Psoas muscle (tissue), 8 donors: ENCODE measurements around the gene KEL. TPM values are rescaled to one million over a fixed set of nuclear protein-coding genes. Genes with fewer than 3 reads are reported as not detected.

ENCODE experiments used
- ATAC-seq, 4 donors: fragments of 200-7000 bp; cut with Tn5 transposase; one replicate each; pipeline ENCODE4 v1.9.1; 2020; ENCODE audit warnings: moderate library complexity in 3 of 4, mild to moderate bottlenecking in 2 of 4
- DNase-seq, 2 donors: peaks; one replicate each; pipeline ENCODE4 v3.0.0-alpha.2; 2020
- H3K27ac ChIP-seq: fragments of 200-600 bp; one replicate; pipeline ENCODE4 v1.8.0; 2022
- H3K27me3 ChIP-seq, 3 donors: fragments of 200-600 bp in 1 of 3; one replicate each; pipeline versions ENCODE4 v1.6.1 to v1.8.0; 2013 to 2022; ENCODE audit warnings: low read length in 2 of 3, mild to moderate bottlenecking in 2 of 3, moderate library complexity in 1 of 3; ENCODE audit not compliant: insufficient read depth in 3 of 3
- H3K36me3 ChIP-seq, 2 donors: fragments of 200-600 bp in 1 of 2; one replicate each; pipeline versions ENCODE4 v1.6.1 to v1.8.0; 2013 to 2022; ENCODE audit warnings: low read depth in 1 of 2, mild to moderate bottlenecking in 1 of 2, moderate library complexity in 1 of 2; ENCODE audit not compliant: insufficient read depth in 1 of 2
- H3K4me1 ChIP-seq: fragments of 200-600 bp; one replicate; pipeline ENCODE4 v1.8.0; 2022
- H3K4me3 ChIP-seq: fragments of 200-600 bp; one replicate; pipeline ENCODE4 v1.8.0; 2022; ENCODE audit warnings: mild to moderate bottlenecking
- H3K9me3 ChIP-seq: fragments of 200-600 bp; one replicate; pipeline ENCODE4 v1.8.0; 2022
- CTCF ChIP-seq: fragments of 200-600 bp; IDR thresholded peaks from one replicate; pipeline ENCODE4 v1.8.0; 2022; ENCODE audit warnings: antibody characterized with exemption
- WGBS, 3 donors: extraction: QIAGEN DNeasy Blood & Tissue Kit; methylation state at CpG; one replicate each; pipeline versions ENCODE4 v1.1.6 to v1.1.7; 2013; 5-methylcytosine and 5-hydroxymethylcytosine counted together
- intact Hi-C, 2 donors: fragments of 100-400 bp; cut with DNase I; formaldehyde crosslinking; loops; one replicate each; pipeline versions ENCODE4 v1.11.0 to v1.14.2; 2022
- polyA plus RNA-seq, 3 donors: library from polyadenylated mRNA; stranded (reverse); fragments of 200-250 nt; gene quantifications; one replicate each; pipeline ENCODE4 v1.2.3, GENCODE V29; 2013
- total RNA-seq, 4 donors: library from RNA; stranded (reverse); fragmentation: NEBNext Ultra II Directional in 2 of 4; extraction: Animal tissue kit (Norgen Biotek cat#: 25700) in 2 of 4; gene quantifications; one replicate each; pipeline versions ENCODE4 v1.2.1 to v1.2.4, GENCODE V29; 2021 to 2023
- donor health status: healthy with polysubstance abuse.
- donor health status: DM: no; HTN: no; CAD: no; lungs with moderate emphysema.
- donor health status: Bipolar disorder and iron deficiency.
- donor health status: healthy.
- donor health status: DM: yes; HTN: yes; CAD: no.
- donor health status: DM: no; HTN: no; CAD: no.
- donor health status: DM: no; HTN: no; CAD: no.
- donor health status: DM: yes; HTN: yes; CAD: no.

KEL gene
- total and polyA plus RNA-seq, 7 donors, result 0.01 to 0.69 (median 0.30) TPM; not detected in 2

GRCh38 chr7:142913566-142913965 is 48.6 kb downstream of the KEL start:
- peaks cover 0 to 6% (median 0%) of the 10 kb centered on the region in 3 donors for H3K27me3 ChIP-seq
- ATAC-seq (no peak), DNase-seq (no peak)
- 68 to 86% (median 80%) methylated on average over 2 of the region's 2 CpGs for WGBS, 3 donors
- H3K36me3 ChIP-seq, result no peaks in the 10 kb centered on the region
- H3K4me1 ChIP-seq, result no peaks in the 10 kb centered on the region
- no peak overlapping the region for H3K27ac ChIP-seq
- H3K9me3 ChIP-seq, result no peaks in the 10 kb centered on the region
- TF ChIP-seq CTCF, result no peak
- intact Hi-C loops, result no loop called here
- no peak overlapping the region for H3K4me3 ChIP-seq

GRCh38 chr7:142913051-142913450 is 49.1 kb downstream of the KEL start:
- no peaks in the 10 kb centered on the region for H3K9me3 ChIP-seq
- H3K4me1 ChIP-seq, result no peaks in the 10 kb centered on the region
- H3K4me3 ChIP-seq, result no peak overlapping the region
- DNase-seq (no peak), ATAC-seq (no peak)
- intact Hi-C loops, result no loop called here
- no peak overlapping the region for H3K27ac ChIP-seq
- WGBS, 3 donors, result 53 to 59% (median 56%) methylated on average over 3 of the region's 3 CpGs
- peaks cover 0 to 3% (median 0%) of the 10 kb centered on the region in 3 donors for H3K27me3 ChIP-seq
- H3K36me3 ChIP-seq, result no peaks in the 10 kb centered on the region
- no peak for TF ChIP-seq CTCF

- H3K27ac ChIP-seq, result no peak overlapping the region
- DNase-seq, result no peak
- peaks cover 0 to 3% (median 0%) of the 10 kb centered on the region in 3 donors for H3K27me3 ChIP-seq
- no peaks in the 10 kb centered on the region for H3K4me1 ChIP-seq
- TF ChIP-seq CTCF, result no peak
- no peaks in the 10 kb centered on the region for H3K36me3 ChIP-seq
- intact Hi-C loops, result no loop called here
- H3K9me3 ChIP-seq, result no peaks in the 10 kb centered on the region
- ATAC-seq, result no peak
- no peak overlapping the region for H3K4me3 ChIP-seq
- WGBS, 3 donors, result 63 to 78% (median 68%) methylated on average over 2 of the region's 2 CpGs
These were observed 51.7 kb downstream of the KEL start for GRCh38 chr7:142910481-142910880.

- DNase-seq (no peak), ATAC-seq (no peak)
- no peak for TF ChIP-seq CTCF
- no peaks in the 10 kb centered on the region for H3K4me1 ChIP-seq
- H3K27ac ChIP-seq, result no peak overlapping the region
- peaks cover 0 to 3% (median 0%) of the 10 kb centered on the region in 3 donors for H3K27me3 ChIP-seq
- H3K9me3 ChIP-seq, result no peaks in the 10 kb centered on the region
- no peaks in the 10 kb centered on the region for H3K36me3 ChIP-seq
- 59 to 60% (median 59%) methylated on average over 2 of the region's 2 CpGs for WGBS, 3 donors
- H3K4me3 ChIP-seq, result no peak overlapping the region
- intact Hi-C loops, result no loop called here
These were observed 52.1 kb downstream of the KEL start for GRCh38 chr7:142910031-142910433.
